ENCODE data around the gene SH3PXD2B. TPM values are rescaled to one million over a fixed set of nuclear protein-coding genes. Genes with fewer than 3 reads are reported as not detected.
A peak's percentile ranks its signal among the peaks of the same experiment; 100 is the strongest.
"Not testable (repeated sequence)": the region's sequence is repeated elsewhere in the genome, so short reads cannot be mapped to it uniquely, and the experiment has no call there.

Gene SH3PXD2B
- total RNA-seq, 2 donors from 2014 or later: 11.1 to 12.6 TPM

DNA sequence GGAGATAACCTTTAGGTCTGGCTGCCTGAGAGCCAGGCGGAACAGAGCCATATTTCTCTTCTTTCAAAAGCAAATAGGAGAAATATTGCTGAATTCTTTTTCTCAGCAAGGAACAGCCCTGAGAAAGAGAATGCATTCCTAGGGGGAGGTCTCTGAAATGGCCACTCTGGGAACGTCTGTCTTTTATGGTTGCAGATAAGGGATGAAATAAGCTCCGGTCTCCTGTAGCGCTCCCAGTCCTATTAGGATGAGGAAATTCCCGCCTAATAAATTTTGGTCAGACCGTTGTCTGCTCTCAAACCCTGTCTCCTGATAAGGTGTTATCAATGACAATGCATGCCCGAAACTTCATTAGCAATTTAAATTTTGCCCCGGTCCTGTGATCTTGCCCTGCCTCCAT, 57.3 kb downstream of the SH3PXD2B start:
- intact Hi-C loops (cut with DNase I, micrococcal nuclease); DNase-seq; ATAC-seq: not testable (repeated sequence)

- ATAC-seq (no peak), DNase-seq (no peak)
- intact Hi-C loops (cut with DNase I, micrococcal nuclease): no loop called here
These were observed 58.1 kb downstream of the SH3PXD2B start for GRCh38 chr5:172396220-172396619.

GRCh38 chr5:172395483-172395882, 58.8 kb downstream of the SH3PXD2B start:
- intact Hi-C loops (cut with DNase I, micrococcal nuclease): no loop called here
- no peak for ATAC-seq
- no peak for DNase-seq

GRCh38 chr5:172389578-172390112, 64.7 kb downstream of the SH3PXD2B start:
- intact Hi-C loops (cut with DNase I, micrococcal nuclease): no loop called here
- ATAC-seq (no peak), DNase-seq (no peak)

- intact Hi-C loops (cut with DNase I, micrococcal nuclease): no loop called here
- DNase-seq (no peak), ATAC-seq (no peak)
These were observed 66.0 kb downstream of the SH3PXD2B start for GRCh38 chr5:172388246-172388733.

DNA sequence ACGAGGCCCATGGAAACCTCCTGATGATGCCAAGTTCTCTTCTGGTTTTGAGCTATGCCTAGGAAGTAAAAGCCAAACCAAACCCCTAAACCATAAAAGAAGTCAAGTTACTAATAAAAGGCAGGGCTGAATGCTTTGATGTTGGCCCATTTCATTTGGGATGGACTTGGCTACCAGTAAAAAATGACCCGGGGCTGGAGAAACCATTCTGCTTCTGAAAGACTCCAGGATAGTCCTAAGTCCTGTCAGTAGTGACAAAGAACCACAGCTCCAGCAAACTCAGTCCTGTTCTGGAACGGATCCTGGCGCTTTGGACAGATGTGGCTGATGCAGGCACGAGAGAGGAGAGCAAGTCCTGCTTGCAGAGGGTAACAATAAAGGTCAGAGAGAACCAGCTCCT, 68.6 kb downstream of the SH3PXD2B start:
- intact Hi-C loops (cut with DNase I, micrococcal nuclease): no loop called here
- ATAC-seq: no peak
- DNase-seq: no peak

GRCh38 chr5:172385010-172385563, 69.2 kb downstream of the SH3PXD2B start:
- ATAC-seq (no peak), DNase-seq (no peak)
- intact Hi-C loops (cut with DNase I, micrococcal nuclease): no loop called here

GRCh38 chr5:172383191-172383802, 71.0 kb downstream of the SH3PXD2B start:
- intact Hi-C loops (cut with DNase I, micrococcal nuclease): no loop called here
- DNase-seq (peak; percentile 28 to 57), ATAC-seq (peak; percentile 87)

DNA sequence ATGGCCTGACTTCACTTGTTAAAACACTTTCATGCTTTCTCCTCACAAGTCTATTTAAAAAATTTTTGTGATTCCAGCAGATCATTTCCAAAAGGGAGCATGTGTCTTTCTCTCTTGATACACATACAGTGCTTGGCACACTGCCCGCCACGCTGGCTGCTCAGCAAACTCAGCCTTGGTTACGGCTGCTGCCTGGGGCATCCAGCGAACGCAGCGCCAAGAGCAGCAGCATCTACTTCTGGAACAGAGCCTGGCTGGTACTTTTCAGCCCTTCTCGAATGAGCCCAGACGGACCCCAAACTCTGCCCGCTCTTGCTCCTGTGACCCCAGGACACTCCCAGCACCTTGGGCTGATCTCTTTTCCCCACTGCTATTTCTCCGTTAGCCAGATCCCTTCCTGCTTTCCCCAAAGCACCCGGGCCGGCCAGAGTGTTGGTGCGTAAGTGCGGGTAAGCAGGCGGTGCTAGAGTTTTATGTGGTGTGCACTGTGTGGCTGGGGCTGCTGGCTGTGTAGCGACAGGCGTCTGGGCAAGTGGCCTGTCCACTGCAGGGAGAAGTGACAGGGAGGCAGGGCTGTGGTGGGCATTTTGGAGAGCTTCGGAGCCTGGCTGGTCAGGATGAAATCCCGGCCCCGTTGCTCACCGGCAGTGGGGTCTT, 73.2 kb downstream of the SH3PXD2B start:
- DNase-seq (peak; percentile 51 to 58), ATAC-seq (no peak)
- intact Hi-C loops (cut with DNase I, micrococcal nuclease): no loop called here

DNA sequence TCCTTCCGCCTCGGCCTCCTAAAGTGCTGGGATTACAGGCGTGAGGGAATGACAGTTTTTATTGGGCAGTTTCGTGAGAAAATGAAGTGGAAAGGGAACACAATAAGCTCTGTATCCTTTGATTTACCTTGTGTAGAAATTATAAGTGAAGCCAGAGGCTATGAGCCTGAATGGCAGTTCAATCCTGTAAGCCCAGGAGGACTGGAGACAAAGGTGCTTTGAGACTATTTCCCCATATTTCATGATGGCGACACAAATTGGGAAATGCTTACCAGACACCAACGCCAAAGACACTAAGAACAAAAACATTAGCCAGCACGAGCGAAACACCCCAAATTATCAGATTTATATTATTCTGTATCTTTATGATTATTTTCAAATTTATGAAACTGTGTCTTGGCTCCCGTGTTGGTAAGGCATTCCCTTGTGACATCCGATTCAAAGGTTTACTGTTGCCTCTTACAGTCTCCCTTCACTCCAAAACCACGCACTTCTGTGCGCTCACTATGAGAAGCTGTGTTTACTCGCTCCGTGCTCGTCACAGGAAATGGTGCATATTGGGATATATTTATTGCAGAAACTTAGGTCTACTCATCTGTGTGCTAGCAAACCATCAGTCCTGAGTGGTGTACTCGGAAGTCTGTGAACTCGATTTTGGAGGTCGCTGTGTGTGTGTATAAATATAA, 73.9 kb downstream of the SH3PXD2B start:
- intact Hi-C loops (cut with DNase I, micrococcal nuclease): no loop called here
- no peak for ATAC-seq
- DNase-seq: no peak

DNA sequence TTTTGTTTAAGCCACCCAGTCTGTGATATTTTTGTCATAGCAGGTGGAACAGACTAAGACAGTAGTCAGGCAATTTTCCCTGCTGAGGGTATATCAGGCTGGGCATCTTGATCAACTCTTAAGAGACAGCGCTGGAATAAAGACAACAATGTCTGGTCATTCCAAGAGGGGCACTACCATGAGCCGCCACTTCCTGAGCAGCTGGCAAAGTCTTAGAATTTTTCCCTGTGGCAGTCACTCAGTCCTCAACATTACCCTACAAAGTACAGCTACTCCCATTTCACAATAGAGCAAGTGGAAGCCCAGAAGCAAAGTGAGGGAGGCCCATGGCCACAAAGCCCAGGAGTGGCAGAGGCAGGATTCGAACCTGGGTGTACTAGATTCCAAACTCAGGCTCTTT, 74.8 kb downstream of the SH3PXD2B start:
- no peak for ATAC-seq
- DNase-seq: no peak
- intact Hi-C loops (cut with DNase I, micrococcal nuclease): no loop called here

- DNase-seq (no peak), ATAC-seq (no peak)
- intact Hi-C loops (cut with DNase I, micrococcal nuclease): no loop called here
These were observed 76.5 kb downstream of the SH3PXD2B start for GRCh38 chr5:172377856-172378255.

DNA sequence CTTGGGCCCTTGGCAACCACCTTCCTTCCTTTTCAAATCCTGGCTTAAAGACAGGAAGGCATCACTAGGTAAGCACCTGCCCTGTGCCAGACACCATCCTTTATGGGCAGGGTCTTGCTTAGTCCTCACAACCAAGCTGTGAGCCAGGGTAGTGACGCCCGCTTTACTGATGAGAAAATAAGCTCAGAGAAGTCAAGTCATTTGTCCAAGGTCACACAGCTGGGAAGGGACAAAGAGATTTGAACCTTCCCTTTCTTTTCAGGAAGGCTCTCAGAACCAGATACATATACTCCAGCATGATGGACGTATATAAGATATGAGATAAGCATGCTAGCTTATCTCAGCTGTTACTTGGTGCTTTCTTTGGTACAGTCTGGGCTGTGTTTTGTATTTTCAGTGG, 76.9 kb downstream of the SH3PXD2B start:
- intact Hi-C loops (cut with DNase I, micrococcal nuclease): no loop called here
- DNase-seq (no peak), ATAC-seq (no peak)

- ATAC-seq (no peak), DNase-seq (no peak)
- intact Hi-C loops (cut with DNase I, micrococcal nuclease): no loop called here
These were observed 79.5 kb downstream of the SH3PXD2B start for GRCh38 chr5:172374783-172375182.

GRCh38 chr5:172373680-172374079, 80.6 kb downstream of the SH3PXD2B start:
- intact Hi-C loops (cut with DNase I, micrococcal nuclease): no loop called here

GRCh38 chr5:172371684-172372083, 82.6 kb downstream of the SH3PXD2B start:
- intact Hi-C loops (cut with DNase I, micrococcal nuclease): no loop called here
- ATAC-seq: no peak
- no peak for DNase-seq

More at GRCh38 chr5:172373680-172374079, 80.6 kb downstream of the SH3PXD2B start:
- ATAC-seq (no peak), DNase-seq (no peak)

- peak in 1 of 2 donors; percentile 27 for DNase-seq
- intact Hi-C loops (cut with DNase I, micrococcal nuclease): no loop called here
- ATAC-seq: no peak
These were observed 83.4 kb downstream of the SH3PXD2B start for GRCh38 chr5:172370648-172371545.

GRCh38 chr5:172370237-172370640, 84.1 kb downstream of the SH3PXD2B start:
- ATAC-seq (no peak), DNase-seq (no peak)
- intact Hi-C loops (cut with DNase I, micrococcal nuclease): no loop called here
